Hepatocyte (in vitro differentiated cells): Measurements from ENCODE around the gene ME3. TPM values are rescaled to one million over a fixed set of nuclear protein-coding genes. Genes with fewer than 3 reads are reported as not detected.

Experiments used
- DNase-seq: peaks from one replicate; pipeline ENCODE4 v3.0.0-alpha.2; 2016; ENCODE audit warnings: low spot score
- H2AFZ ChIP-seq: fragments of 200-600 bp; sonication (generic); 2 replicates; pipeline ENCODE4 v1.6.0; 2016; ENCODE audit warnings: antibody characterized with exemption, mild to moderate bottlenecking
- H3K27ac ChIP-seq: fragments of 200-600 bp; sonication (generic); 2 replicates; pipeline ENCODE4 v1.5.1; 2016; ENCODE audit warnings: mild to moderate bottlenecking
- H3K27me3 ChIP-seq: fragments of 200-600 bp; sonication (generic); 2 replicates; pipeline ENCODE4 v1.6.1; 2016
- H3K36me3 ChIP-seq: fragments of 200-600 bp; sonication (generic); replicated peaks from 2 replicates; pipeline ENCODE4 v1.5.1; 2016; ENCODE audit warnings: low read depth; ENCODE audit not compliant: insufficient read depth
- H3K4me1 ChIP-seq: fragments of 200-600 bp; sonication (generic); 2 replicates; pipeline ENCODE4 v1.5.1; 2016; ENCODE audit warnings: mild to moderate bottlenecking, moderate library complexity; ENCODE audit not compliant: insufficient read depth
- H3K4me2 ChIP-seq: fragments of 200-600 bp; sonication (generic); 2 replicates; pipeline ENCODE4 v1.6.0; 2016
- H3K4me3 ChIP-seq: fragments of 200-600 bp; sonication (generic); 2 replicates; pipeline ENCODE4 v1.5.1; 2016; ENCODE audit warnings: mild to moderate bottlenecking
- H3K79me2 ChIP-seq: fragments of 200-600 bp; sonication (generic); 2 replicates; pipeline ENCODE4 v1.6.0; 2017; ENCODE audit warnings: mild to moderate bottlenecking
- H3K9me2 ChIP-seq: fragments of 200-600 bp; sonication (generic); replicated peaks from 2 replicates; pipeline ENCODE4 v1.6.0; 2017; ENCODE audit warnings: mild to moderate bottlenecking; ENCODE audit not compliant: insufficient read depth
- H3K9me3 ChIP-seq: fragments of 200-600 bp; sonication (generic); 2 replicates; pipeline ENCODE4 v1.5.1; 2016; ENCODE audit warnings: low read depth, mild to moderate bottlenecking
- H4K20me1 ChIP-seq: fragments of 200-600 bp; sonication (generic); 2 replicates; pipeline ENCODE4 v1.6.0; 2016; ENCODE audit warnings: mild to moderate bottlenecking; ENCODE audit not compliant: insufficient read depth, poor library complexity, severe bottlenecking
- EZH2 ChIP-seq: fragments of 200-600 bp; sonication (generic); IDR thresholded peaks from 2 replicates; pipeline ENCODE4 v1.6.1; 2016; ENCODE audit warnings: antibody characterized with exemption, mild to moderate bottlenecking, borderline replicate concordance
- EZH2phosphoT487 ChIP-seq: fragments of 200-600 bp; sonication (generic); IDR thresholded peaks from one replicate; pipeline ENCODE4 v1.6.1; 2018; ENCODE audit warnings: antibody characterized with exemption, mild to moderate bottlenecking, low read depth, moderate library complexity; ENCODE audit not compliant: unreplicated experiment, severe bottlenecking
- WGBS: methylation state at CpG from one replicate; pipeline ENCODE4 v1.1.6; 2016; ENCODE audit warnings: low lambda C conversion rate; ENCODE audit errors: missing lambda C conversion rate; 5-methylcytosine and 5-hydroxymethylcytosine counted together
- polyA plus RNA-seq: library from polyadenylated mRNA; unstranded; fragments of >200 nt; fragmentation: Nextera tagmentation; extraction: Ambion mirVana; gene quantifications from 2 replicates; pipeline ENCODE4 v1.2.1, GENCODE V29; 2016
- total RNA-seq: library from RNA; depleted of rRNA; stranded (reverse); fragments of >200 nt; gene quantifications from 2 replicates; pipeline ENCODE4 v1.2.3, GENCODE V29; 2014
- TF ChIP-seq, protein P1 (sequence below): fragments of 200-600 bp; sonication (generic); IDR thresholded peaks from 2 replicates; pipeline ENCODE4 v1.5.1; 2016; ENCODE audit warnings: antibody characterized with exemption, mild to moderate bottlenecking; ENCODE audit not compliant: poor library complexity

Gene ME3
- total and polyA plus RNA-seq, 2 experiments from 2014 or later, result 10.3 to 16.1 TPM

GRCh38 chr11:86403458-86403857, 269.0 kb downstream of the ME3 start:
- no peaks in the 10 kb centered on the region for H3K79me2 ChIP-seq
- no peaks in the 10 kb centered on the region for H4K20me1 ChIP-seq
- no peaks in the 10 kb centered on the region for H3K4me1 ChIP-seq
- no peak for DNase-seq
- no peaks in the 10 kb centered on the region for H3K36me3 ChIP-seq
- no peak overlapping the region for H3K4me3 ChIP-seq
- no peaks in the 10 kb centered on the region for H3K27me3 ChIP-seq
- no peak overlapping the region for H3K27ac ChIP-seq
- H2AFZ ChIP-seq, result no peak overlapping the region
- 65% methylated on average over 1 of the region's 1 CpG for WGBS
- no peak overlapping the region for H3K4me2 ChIP-seq
- TF ChIP-seq, protein P1, sequence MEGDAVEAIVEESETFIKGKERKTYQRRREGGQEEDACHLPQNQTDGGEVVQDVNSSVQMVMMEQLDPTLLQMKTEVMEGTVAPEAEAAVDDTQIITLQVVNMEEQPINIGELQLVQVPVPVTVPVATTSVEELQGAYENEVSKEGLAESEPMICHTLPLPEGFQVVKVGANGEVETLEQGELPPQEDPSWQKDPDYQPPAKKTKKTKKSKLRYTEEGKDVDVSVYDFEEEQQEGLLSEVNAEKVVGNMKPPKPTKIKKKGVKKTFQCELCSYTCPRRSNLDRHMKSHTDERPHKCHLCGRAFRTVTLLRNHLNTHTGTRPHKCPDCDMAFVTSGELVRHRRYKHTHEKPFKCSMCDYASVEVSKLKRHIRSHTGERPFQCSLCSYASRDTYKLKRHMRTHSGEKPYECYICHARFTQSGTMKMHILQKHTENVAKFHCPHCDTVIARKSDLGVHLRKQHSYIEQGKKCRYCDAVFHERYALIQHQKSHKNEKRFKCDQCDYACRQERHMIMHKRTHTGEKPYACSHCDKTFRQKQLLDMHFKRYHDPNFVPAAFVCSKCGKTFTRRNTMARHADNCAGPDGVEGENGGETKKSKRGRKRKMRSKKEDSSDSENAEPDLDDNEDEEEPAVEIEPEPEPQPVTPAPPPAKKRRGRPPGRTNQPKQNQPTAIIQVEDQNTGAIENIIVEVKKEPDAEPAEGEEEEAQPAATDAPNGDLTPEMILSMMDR, result no peak
- no peak for TF ChIP-seq EZH2phosphoT487
- no peak for TF ChIP-seq EZH2
- no peaks in the 10 kb centered on the region for H3K9me2 ChIP-seq
- no peaks in the 10 kb centered on the region for H3K9me3 ChIP-seq

- Histone ChIP-seq H3K4me3 (no peak overlapping the region), H3K79me2 (no peaks in the 10 kb centered on the region), H4K20me1 (no peaks in the 10 kb centered on the region), H3K27me3 (no peaks in the 10 kb centered on the region), H3K36me3 (no peaks in the 10 kb centered on the region), H2AFZ (no peak overlapping the region), H3K4me1 (no peaks in the 10 kb centered on the region), H3K4me2 (no peak overlapping the region), H3K9me3 (no peaks in the 10 kb centered on the region), H3K9me2 (no peaks in the 10 kb centered on the region), H3K27ac (no peak overlapping the region)
- no peak for DNase-seq
- TF ChIP-seq EZH2, result no peak
- WGBS, result 83% methylated on average over 3 of the region's 3 CpGs
Measured at GRCh38 chr11:86398106-86398505, 274.3 kb downstream of the ME3 start.

DNA sequence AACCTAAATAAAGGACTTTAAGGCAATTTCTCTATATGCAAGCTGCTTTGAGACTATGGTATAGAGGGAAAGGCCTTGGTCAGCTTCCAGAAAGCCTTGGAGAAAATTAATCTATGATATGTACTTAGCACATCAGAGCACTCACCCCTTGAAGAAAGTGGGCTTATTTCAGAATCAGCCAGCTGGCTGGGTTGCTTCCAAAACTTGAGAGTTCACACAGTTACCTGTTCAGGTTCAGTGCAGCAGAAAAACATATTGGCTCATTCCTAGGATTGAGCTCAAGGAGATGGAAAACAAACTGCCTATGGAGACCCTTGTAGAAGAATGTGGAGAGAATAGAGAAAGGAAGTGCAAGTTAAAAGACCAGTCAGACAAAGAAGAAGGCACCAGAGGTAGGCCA, 275.1 kb downstream of the ME3 start:
- Histone ChIP-seq H3K27me3 (no peaks in the 10 kb centered on the region), H3K79me2 (no peaks in the 10 kb centered on the region), H3K27ac (no peak overlapping the region), H3K4me2 (no peak overlapping the region), H4K20me1 (no peaks in the 10 kb centered on the region), H3K9me2 (no peaks in the 10 kb centered on the region), H2AFZ (no peak overlapping the region), H3K36me3 (no peaks in the 10 kb centered on the region), H3K4me3 (no peak overlapping the region), H3K9me3 (no peaks in the 10 kb centered on the region), H3K4me1 (no peaks in the 10 kb centered on the region)
- TF ChIP-seq, protein P1, result no peak
- TF ChIP-seq EZH2phosphoT487 (no peak), EZH2 (no peak)
- no peak for DNase-seq

DNA sequence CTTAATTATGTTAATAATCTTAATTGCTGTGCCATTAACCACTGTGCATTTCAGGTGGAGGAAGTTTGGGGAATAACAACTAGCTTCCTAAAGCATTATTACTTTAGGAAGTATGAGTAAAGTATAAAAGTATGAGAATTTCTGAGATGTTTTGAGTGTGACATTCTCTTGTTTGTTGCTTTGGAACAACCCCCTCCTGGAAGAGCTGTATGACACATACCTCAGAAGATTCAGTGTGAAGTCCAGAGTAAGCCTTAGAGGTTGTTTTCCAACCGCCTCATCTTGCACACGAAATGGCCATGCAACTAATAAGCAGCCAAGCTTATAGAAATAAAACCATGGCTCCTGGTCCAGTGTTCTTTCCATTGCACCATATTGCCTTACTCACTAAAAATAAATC, 276.0 kb downstream of the ME3 start:
- H3K36me3 ChIP-seq, result no peaks in the 10 kb centered on the region
- H3K9me2 ChIP-seq, result no peaks in the 10 kb centered on the region
- H3K9me3 ChIP-seq, result no peaks in the 10 kb centered on the region
- no peaks in the 10 kb centered on the region for H3K79me2 ChIP-seq
- H3K4me1 ChIP-seq, result no peaks in the 10 kb centered on the region
- 96% methylated on average over 2 of the region's 2 CpGs for WGBS
- no peak overlapping the region for H3K27ac ChIP-seq
- DNase-seq, result no peak
- TF ChIP-seq, protein P1, result no peak
- TF ChIP-seq EZH2phosphoT487 (no peak), EZH2 (no peak)
- H3K4me3 ChIP-seq, result no peak overlapping the region
- H4K20me1 ChIP-seq, result no peaks in the 10 kb centered on the region
- H3K27me3 ChIP-seq, result no peaks in the 10 kb centered on the region
- no peak overlapping the region for H2AFZ ChIP-seq
- no peak overlapping the region for H3K4me2 ChIP-seq
